HG03442 (cell line): ENCODE measurements around the gene LEF1.

ENCODE experiments used
- ATAC-seq: cut with Tn5 transposase; IDR thresholded peaks from one replicate; pipeline ENCODE4 v1.9.1; 2021; ENCODE audit warnings: mild to moderate bottlenecking, moderate library complexity; ENCODE audit not compliant: unreplicated experiment

LEF1 gene

GRCh38 chr4:108114503-108114902 lies 54.2 kb downstream of the LEF1 start:
- ATAC-seq, result no peak

- no peak for ATAC-seq
These were observed 55.5 kb downstream of the LEF1 start for GRCh38 chr4:108113229-108113628.

- no peak for ATAC-seq
These were observed 57.0 kb downstream of the LEF1 start for GRCh38 chr4:108111781-108112180.

- no peak for ATAC-seq
These were observed 58.3 kb downstream of the LEF1 start for GRCh38 chr4:108110450-108110849.

- ATAC-seq, result peak; percentile 77
These were observed 58.7 kb downstream of the LEF1 start for GRCh38 chr4:108109997-108110416.

GRCh38 chr4:108109111-108109510 lies 59.6 kb downstream of the LEF1 start:
- ATAC-seq, result no peak

- no peak for ATAC-seq
These were observed 60.9 kb downstream of the LEF1 start for GRCh38 chr4:108107729-108108382.

GRCh38 chr4:108107101-108107500 lies 61.6 kb downstream of the LEF1 start:
- no peak for ATAC-seq

GRCh38 chr4:108106186-108106585 lies 62.5 kb downstream of the LEF1 start:
- ATAC-seq, result no peak

- ATAC-seq, result no peak
These were observed 65.5 kb downstream of the LEF1 start for GRCh38 chr4:108103099-108103862.

- ATAC-seq, result no peak
These were observed 67.9 kb downstream of the LEF1 start for GRCh38 chr4:108100827-108101226.

GRCh38 chr4:108099838-108100237 lies 68.9 kb downstream of the LEF1 start:
- ATAC-seq, result no peak

GRCh38 chr4:108097990-108098553 lies 70.7 kb downstream of the LEF1 start:
- ATAC-seq, result no peak

GRCh38 chr4:108094923-108095482 lies 73.7 kb downstream of the LEF1 start:
- ATAC-seq, result no peak

GRCh38 chr4:108094131-108094530 lies 74.6 kb downstream of the LEF1 start:
- no peak for ATAC-seq

GRCh38 chr4:108092288-108092687 lies 76.4 kb downstream of the LEF1 start:
- no peak for ATAC-seq

- no peak for ATAC-seq
These were observed 81.3 kb downstream of the LEF1 start for GRCh38 chr4:108087293-108087967.

GRCh38 chr4:108081256-108081655 lies 87.5 kb downstream of the LEF1 start:
- no peak for ATAC-seq

GRCh38 chr4:108080747-108081146 lies 88.0 kb downstream of the LEF1 start:
- ATAC-seq, result no peak

GRCh38 chr4:108078024-108078733 lies 90.6 kb downstream of the LEF1 start:
- no peak for ATAC-seq

- peak; percentile 46 for ATAC-seq
These were observed 96.4 kb downstream of the LEF1 start for GRCh38 chr4:108072300-108072699.
